ENCODE results near the gene PSMD14. TPM values are rescaled to one million over a fixed set of nuclear protein-coding genes. Genes with fewer than 3 reads are reported as not detected.

PSMD14 gene
- total RNA-seq, 1 experiment from 2014 or later = 83.7 TPM

GRCh38 chr2:161418275-161418714 lies 110.1 kb downstream of the PSMD14 start:
- H4K91ac ChIP-seq (ENCODE audit: insufficient read length, low read depth, low read length) = no peak overlapping the region
- H3K27me3 Mint-ChIP-seq (ENCODE audit: low read depth) = peaks cover 100% of the 10 kb centered on the region
- peaks cover 44 to 66% of the 10 kb centered on the region in 2 experiments for H3K4me1 Mint-ChIP-seq
- H3K56ac ChIP-seq (ENCODE audit: insufficient read length, low read depth, low read length) = no peak overlapping the region
- no peak overlapping the region for H4K5ac ChIP-seq (ENCODE audit: insufficient read length, low read depth, low read length)
- no peak overlapping the region for H3K14ac ChIP-seq (ENCODE audit: insufficient read depth, low read length)
- peaks cover 86% of the 10 kb centered on the region for H3K27me3 ChIP-seq (ENCODE audit: insufficient read depth, low read length)
- H3K18ac ChIP-seq (ENCODE audit: insufficient read length, low read depth, low read length) = no peak overlapping the region
- no peak overlapping the region for H2AFZ ChIP-seq (ENCODE audit: low read length)
- peak overlapping the region; percentile 89 for H3K4me2 ChIP-seq (ENCODE audit: insufficient read depth, insufficient read length, low read length)
- H3K4me1 ChIP-seq (ENCODE audit: insufficient read depth, low read length) = 0 out of 2 replicates have a peak, but pooled peaks cover under 1% of the 10 kb centered on the region
- H3K23me2 ChIP-seq (ENCODE audit: insufficient read length, low read depth, low read length, poor library complexity, severe bottlenecking) = peaks cover 13% of the 10 kb centered on the region
- H3K4ac ChIP-seq (ENCODE audit: low read depth, low read length) = no peak overlapping the region
- H3K36me3 Mint-ChIP-seq (ENCODE audit: insufficient read depth in 1 of 3, low read depth in 3 of 3) = peaks cover 0 to 2% (median 0%) of the 10 kb centered on the region in 3 experiments; a peak in 1 of 7 replicates
- no peak overlapping the region for H3K9ac ChIP-seq (ENCODE audit: extremely low read depth, insufficient read length, low read length)
- H4K8ac ChIP-seq (replicated peaks; ENCODE audit: insufficient read length, low read depth, low read length) = no peak overlapping the region
- no peaks in the 10 kb centered on the region for H3K79me1 ChIP-seq (ENCODE audit: insufficient read depth, low read depth, low read length, poor library complexity, severe bottlenecking)
- H3K27ac ChIP-seq (ENCODE audit: insufficient read length, low read depth, low read length) = no peak overlapping the region
- no peak overlapping the region for H2BK120ac ChIP-seq (ENCODE audit: low read depth, low read length, poor library complexity, severe bottlenecking)
- H2AK5ac ChIP-seq (ENCODE audit: insufficient read length, low read length) = no peak overlapping the region
- no peak overlapping the region for H3T11ph ChIP-seq (ENCODE audit: low read length)
- H2BK20ac ChIP-seq (ENCODE audit: low read depth, low read length, poor library complexity, severe bottlenecking) = no peak overlapping the region
- no peak overlapping the region for H3K27ac Mint-ChIP-seq
- H4K20me1 ChIP-seq (ENCODE audit: control insufficient read depth, insufficient read depth, insufficient read length) = no peaks in the 10 kb centered on the region
- no peak for TF ChIP-seq CTCF (conservative IDR thresholded peaks at IDR 0.05)
- H3K9me3 ChIP-seq (ENCODE audit: control insufficient read depth, low read depth, low read length) = no peaks in the 10 kb centered on the region
- no peak for DNase-seq
- no peak overlapping the region for H2BK5ac ChIP-seq (ENCODE audit: insufficient read length, low read length)
- no peaks in the 10 kb centered on the region for H3K79me2 ChIP-seq (ENCODE audit: insufficient read depth, low read length)
- H3K4me3 Mint-ChIP-seq = peak overlapping the region in 1 of 2 experiments; percentile 78; a peak in 3 of 5 replicates
- no CpG with 5 or more reads among the region's 15 CpGs for WGBS (ENCODE audit: extremely low coverage, insufficient read length, low lambda C conversion rate)
- H3K9me3 Mint-ChIP-seq = peaks cover 3 to 7% of the 10 kb centered on the region in 2 experiments; a peak in 2 of 5 replicates
- no peak overlapping the region for H2BK15ac ChIP-seq (ENCODE audit: low read depth, low read length)
- H3K23ac ChIP-seq (ENCODE audit: insufficient read length, low read depth, low read length) = no peak overlapping the region
- H2BK12ac ChIP-seq (ENCODE audit: insufficient read length, low read depth, low read length) = no peak overlapping the region
